CD4-positive, alpha-beta T cell (primary cell): Measurements from ENCODE around the gene TNRC18. TPM values are rescaled to one million over a fixed set of nuclear protein-coding genes. Genes with fewer than 3 reads are reported as not detected.

ENCODE experiments used
- ATAC-seq: fragments of 200-7000 bp; cut with Tn5 transposase; one replicate; pipeline ENCODE4 v1.10.0; 2022; ENCODE audit warnings: mild to moderate bottlenecking; ENCODE audit not compliant: poor library complexity
- CTCF ChIA-PET: fragments of 350-600 bp; sonication (Branson Sonifier 250); formaldehyde crosslinking; loops from one replicate; lab custom pipeline; 2021; ENCODE audit warnings: antibody characterized with exemption, inconsistent platforms; lab: Charles Lee
- POLR2A ChIA-PET: fragments of 350-600 bp; sonication (Branson Sonifier 250); formaldehyde crosslinking; loops from one replicate; lab custom pipeline; 2021; ENCODE audit warnings: antibody characterized with exemption, inconsistent platforms; lab: Charles Lee
- DNase-seq, 14 experiments: peaks; one replicate each; pipeline ENCODE4 v3.0.0-alpha.2; 2013 to 2020; ENCODE audit warnings: mixed read lengths in 2 of 14
- H3K27ac ChIP-seq, 2 donors: one replicate each; pipeline versions ENCODE4 v1.5.1 to v1.7.0; 2013; ENCODE audit warnings: low read length in 2 of 2, low read depth in 1 of 2, mild to moderate bottlenecking in 1 of 2
- H3K27me3 ChIP-seq, 2 experiments: 1 replicate in 1 of 2; 2 replicates in 1 of 2; pipeline versions ENCODE4 v1.6.1 to v1.7.0; 2013; ENCODE audit warnings: low read length in 2 of 2, control low read depth in 1 of 2, mild to moderate bottlenecking in 1 of 2, moderate library complexity in 1 of 2; ENCODE audit not compliant: insufficient read depth in 2 of 2, control insufficient read depth in 1 of 2
- H3K36me3 ChIP-seq: one replicate; pipeline ENCODE4 v1.6.1; 2013; ENCODE audit warnings: low read length, control low read depth; ENCODE audit not compliant: insufficient read depth
- H3K4me1 ChIP-seq: one replicate; pipeline ENCODE4 v1.6.1; 2013; ENCODE audit warnings: low read length, control low read depth; ENCODE audit not compliant: insufficient read depth
- H3K4me3 ChIP-seq: one replicate; pipeline ENCODE4 v1.5.1; 2013; ENCODE audit warnings: mild to moderate bottlenecking, low read length, moderate library complexity
- H3K9me3 ChIP-seq, 2 experiments: 1 replicate in 1 of 2; 2 replicates in 1 of 2; pipeline versions ENCODE4 v1.6.1 to v1.7.0; 2013; ENCODE audit warnings: low read length in 2 of 2, mild to moderate bottlenecking in 2 of 2, control low read depth in 1 of 2, moderate library complexity in 1 of 2; ENCODE audit not compliant: control insufficient read depth in 1 of 2, insufficient read depth in 1 of 2
- H3K27ac Mint-ChIP-seq: one replicate; pipeline ENCODE4 v1.8.0; 2020; ENCODE audit warnings: mixed read lengths
- H3K27me3 Mint-ChIP-seq: one replicate; pipeline ENCODE4 v1.8.0; 2021; ENCODE audit warnings: mixed read lengths
- H3K36me3 Mint-ChIP-seq: one replicate; pipeline ENCODE4 v1.8.0; 2021; ENCODE audit warnings: low read depth, mixed read lengths
- H3K4me1 Mint-ChIP-seq: one replicate; pipeline ENCODE4 v1.8.0; 2021; ENCODE audit warnings: low read depth, mixed read lengths
- H3K4me3 Mint-ChIP-seq: one replicate; pipeline ENCODE4 v1.8.0; 2020; ENCODE audit warnings: mild to moderate bottlenecking, mixed read lengths
- H3K9me3 Mint-ChIP-seq: one replicate; pipeline ENCODE4 v1.8.0; 2020; ENCODE audit warnings: mixed read lengths
- intact Hi-C, 2 experiments: fragments of 100-400 bp; cut with DNase I in 1 of 2; cut with micrococcal nuclease in 1 of 2; formaldehyde crosslinking; loops; one replicate each; pipeline versions ENCODE4 v1.15.1 to v1.9.0; 2023 to 2025; cut with DNase I, micrococcal nuclease
- total RNA-seq, 174 experiments: library from RNA in 2 of 174; stranded (reverse) in 2 of 174; gene quantifications; one replicate each; pipeline ENCODE4 v1.2.3 and lab custom pipeline; 2021 to 2026
- TF ChIP-seq, protein P1 (sequence below): fragments of 200-600 bp; IDR thresholded peaks from one replicate; pipeline ENCODE4 v1.8.0; 2022; ENCODE audit warnings: antibody characterized with exemption, mild to moderate bottlenecking

TNRC18 gene
- total RNA-seq, 2 experiments from 2014 or later = 69.9 TPM

DNA sequence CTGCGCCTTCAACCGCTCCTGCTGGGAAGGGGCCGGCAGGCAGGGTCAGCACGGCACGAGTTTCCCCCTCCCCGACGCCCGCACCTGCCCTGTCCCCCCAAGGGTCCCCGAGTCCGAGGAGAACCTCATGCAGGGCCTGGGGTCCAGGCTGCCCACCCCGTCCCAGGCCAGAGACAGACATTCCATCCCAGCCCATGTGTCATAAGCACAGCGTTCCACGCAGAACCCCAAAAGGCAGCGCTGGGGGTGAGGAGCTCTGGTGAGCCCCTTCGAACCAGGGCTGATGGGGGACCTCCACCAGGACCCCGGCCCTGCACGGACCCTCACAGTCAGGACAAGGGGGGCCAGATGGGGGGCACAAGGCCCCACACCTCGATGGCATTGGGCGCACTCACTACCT, 49.2 kb downstream of the TNRC18 start:
- ATAC-seq (no peak), DNase-seq (no peak)
- no peaks in the 10 kb centered on the region for H3K27me3 Mint-ChIP-seq
- Histone ChIP-seq H3K27me3 (no peaks in the 10 kb centered on the region), H3K4me1 (peaks cover 11% of the 10 kb centered on the region), H3K9me3 (no peaks in the 10 kb centered on the region), H3K27ac (no peak overlapping the region), H3K36me3 (peaks cover 72% of the 10 kb centered on the region), H3K4me3 (no peak overlapping the region)
- H3K9me3 Mint-ChIP-seq = no peaks in the 10 kb centered on the region
- H3K4me1 Mint-ChIP-seq = peaks cover 5% of the 10 kb centered on the region
- peaks cover 49% of the 10 kb centered on the region for H3K36me3 Mint-ChIP-seq
- H3K4me3 Mint-ChIP-seq = no peak overlapping the region
- H3K27ac Mint-ChIP-seq = no peak overlapping the region
- POLR2A ChIA-PET = no interaction called here
- TF ChIP-seq, protein P1, sequence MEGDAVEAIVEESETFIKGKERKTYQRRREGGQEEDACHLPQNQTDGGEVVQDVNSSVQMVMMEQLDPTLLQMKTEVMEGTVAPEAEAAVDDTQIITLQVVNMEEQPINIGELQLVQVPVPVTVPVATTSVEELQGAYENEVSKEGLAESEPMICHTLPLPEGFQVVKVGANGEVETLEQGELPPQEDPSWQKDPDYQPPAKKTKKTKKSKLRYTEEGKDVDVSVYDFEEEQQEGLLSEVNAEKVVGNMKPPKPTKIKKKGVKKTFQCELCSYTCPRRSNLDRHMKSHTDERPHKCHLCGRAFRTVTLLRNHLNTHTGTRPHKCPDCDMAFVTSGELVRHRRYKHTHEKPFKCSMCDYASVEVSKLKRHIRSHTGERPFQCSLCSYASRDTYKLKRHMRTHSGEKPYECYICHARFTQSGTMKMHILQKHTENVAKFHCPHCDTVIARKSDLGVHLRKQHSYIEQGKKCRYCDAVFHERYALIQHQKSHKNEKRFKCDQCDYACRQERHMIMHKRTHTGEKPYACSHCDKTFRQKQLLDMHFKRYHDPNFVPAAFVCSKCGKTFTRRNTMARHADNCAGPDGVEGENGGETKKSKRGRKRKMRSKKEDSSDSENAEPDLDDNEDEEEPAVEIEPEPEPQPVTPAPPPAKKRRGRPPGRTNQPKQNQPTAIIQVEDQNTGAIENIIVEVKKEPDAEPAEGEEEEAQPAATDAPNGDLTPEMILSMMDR = no peak
- intact Hi-C loops = no loop called here
- CTCF ChIA-PET = no interaction called here

DNA sequence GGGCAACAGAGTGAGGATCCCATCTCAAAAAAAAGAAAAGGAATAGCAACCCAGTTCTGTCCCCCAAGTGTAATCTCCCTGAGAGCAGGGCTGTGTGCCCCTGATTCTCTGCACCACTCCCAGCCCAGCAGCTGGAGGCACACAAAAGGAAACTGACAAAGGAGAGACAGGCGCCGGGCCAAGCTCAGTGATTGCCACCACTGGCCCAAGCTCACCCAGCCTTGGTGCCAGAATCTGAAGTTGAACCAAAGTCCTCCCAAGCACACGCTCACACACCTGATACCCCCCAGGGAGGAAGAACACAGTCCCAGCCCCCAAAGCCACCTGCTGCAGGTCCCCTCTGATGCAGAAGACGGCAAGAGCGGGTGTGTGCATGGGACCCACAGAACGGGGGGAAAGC, 50.3 kb downstream of the TNRC18 start:
- H3K27ac Mint-ChIP-seq = no peak overlapping the region
- intact Hi-C loops = no loop called here
- Histone ChIP-seq H3K4me1 (peaks cover 11% of the 10 kb centered on the region), H3K4me3 (no peak overlapping the region), H3K36me3 (peaks cover 73% of the 10 kb centered on the region), H3K9me3 (no peaks in the 10 kb centered on the region), H3K27me3 (no peaks in the 10 kb centered on the region), H3K27ac (no peak overlapping the region)
- H3K4me1 Mint-ChIP-seq = peaks cover 5% of the 10 kb centered on the region
- ATAC-seq (no peak), DNase-seq (no peak)
- ChIA-PET POLR2A (no interaction called here), CTCF (no interaction called here)
- no peak overlapping the region for H3K4me3 Mint-ChIP-seq
- H3K9me3 Mint-ChIP-seq = no peaks in the 10 kb centered on the region
- TF ChIP-seq, protein P1 = no peak
- peaks cover 57% of the 10 kb centered on the region for H3K36me3 Mint-ChIP-seq
- H3K27me3 Mint-ChIP-seq = no peaks in the 10 kb centered on the region

DNA sequence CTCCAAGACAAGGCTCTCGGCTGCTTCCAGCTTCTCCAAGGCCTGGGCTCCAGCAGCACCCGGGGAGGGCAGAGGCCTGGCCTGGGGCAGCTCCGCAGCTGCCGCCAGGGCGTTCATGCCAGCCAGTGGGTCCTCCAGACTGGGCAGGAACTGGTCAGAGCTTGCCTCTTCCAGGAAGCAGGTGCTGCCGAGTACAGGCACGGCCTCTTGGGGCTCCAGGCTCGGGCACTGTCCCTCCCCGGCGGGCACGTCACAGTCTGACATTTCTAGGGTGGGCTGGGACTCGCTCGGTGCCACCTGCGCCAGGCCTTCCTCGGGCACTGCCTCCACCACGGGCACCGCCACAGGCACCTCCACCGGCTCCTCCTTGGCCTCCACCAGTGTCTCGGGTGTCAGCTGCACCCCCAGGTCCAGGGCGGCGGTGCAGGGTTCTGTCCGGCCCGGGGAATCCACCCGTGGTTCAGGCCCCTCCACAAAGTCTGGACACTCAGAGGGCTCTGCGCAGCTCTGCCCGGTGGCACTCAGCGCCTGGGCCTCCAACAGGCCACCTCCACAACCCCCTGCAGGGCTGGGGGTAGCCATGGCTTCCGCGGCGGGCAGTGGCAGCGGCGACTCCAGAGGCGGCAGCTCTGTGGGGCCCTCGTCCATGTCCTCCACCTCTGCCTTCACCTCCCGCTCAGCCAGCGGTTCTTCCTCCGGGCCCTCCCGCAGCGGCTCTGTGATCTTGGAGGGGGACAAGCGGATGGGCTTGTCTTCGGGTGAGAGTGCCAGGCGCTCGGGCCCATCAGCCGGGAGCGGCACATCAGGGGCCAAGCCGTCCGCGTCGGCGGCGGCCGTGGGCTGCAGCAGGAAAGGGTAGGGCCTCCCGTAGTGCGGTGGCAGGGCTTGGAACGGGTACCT, 52.9 kb downstream of the TNRC18 start:
- POLR2A ChIA-PET = no interaction called here
- H3K4me1 ChIP-seq = peaks cover 5% of the 10 kb centered on the region
- Mint-ChIP-seq H3K4me3 (no peak overlapping the region), H3K4me1 (peaks cover 12% of the 10 kb centered on the region), H3K36me3 (peaks cover 61% of the 10 kb centered on the region), H3K27ac (no peak overlapping the region), H3K9me3 (no peaks in the 10 kb centered on the region), H3K27me3 (no peaks in the 10 kb centered on the region)
- H3K36me3 ChIP-seq = peaks cover 54% of the 10 kb centered on the region
- H3K27ac ChIP-seq = no peak overlapping the region
- ATAC-seq (no peak), DNase-seq (no peak)
- no peaks in the 10 kb centered on the region for H3K27me3 ChIP-seq
- no peaks in the 10 kb centered on the region for H3K9me3 ChIP-seq
- CTCF ChIA-PET = no interaction called here
- TF ChIP-seq, protein P1 = no peak
- no peak overlapping the region for H3K4me3 ChIP-seq
- intact Hi-C loops = no loop called here
